OCI-LY7 (cell line): Measurements from ENCODE around the gene E2F2. TPM values are rescaled to one million over a fixed set of nuclear protein-coding genes. Genes with fewer than 3 reads are reported as not detected.

Source experiments
- Bru-seq: library from RNA; stranded (reverse); fragments of 400-500 nt; gene quantifications from one replicate; lab custom pipeline; 2021; lab: Mats Ljungman, UMichigan
- BruChase-seq, 2 experiments: library from RNA; stranded (reverse); fragments of 400-500 nt; gene quantifications; one replicate each; lab custom pipeline; 2021; lab: Mats Ljungman, UMichigan
- BruUV-seq: library from RNA; stranded (reverse); fragments of 400-500 nt; replicated peaks from 2 replicates; lab custom pipeline; 2021; lab: Mats Ljungman, UMichigan
- CTCF ChIA-PET: fragments of 300-600 bp; sonication (Branson Sonifier 250); formaldehyde crosslinking; loops from one replicate; lab custom pipeline; 2022; ENCODE audit warnings: antibody characterized with exemption; ENCODE audit not compliant: unreplicated experiment; lab: Charles Lee
- POLR2A ChIA-PET: fragments of 300-600 bp; sonication (Branson Sonifier 250); formaldehyde crosslinking; loops from one replicate; lab custom pipeline; 2022; ENCODE audit warnings: antibody characterized with exemption; lab: Charles Lee
- DNase-seq: peaks from one replicate; pipeline ENCODE4 v3.0.0-alpha.2; 2015; ENCODE audit warnings: low spot score
- H2AFZ ChIP-seq: fragments of 200-600 bp; sonication (generic), shearing (Covaris generic); 2 replicates; pipeline ENCODE4 v1.6.1; 2014; ENCODE audit warnings: mild to moderate bottlenecking, antibody characterized with exemption, low read length, moderate library complexity
- H3K27ac ChIP-seq: fragments of 200-600 bp; sonication (generic); 2 replicates; pipeline ENCODE4 v1.5.1; 2014; ENCODE audit warnings: mixed run types, low read depth, mild to moderate bottlenecking, moderate library complexity, low read length, inconsistent platforms; ENCODE audit not compliant: poor library complexity, severe bottlenecking
- H3K36me3 ChIP-seq: fragments of 200-600 bp; sonication (generic); 2 replicates; pipeline ENCODE4 v1.6.1; 2014; ENCODE audit warnings: mild to moderate bottlenecking, antibody characterized with exemption, low read length, moderate library complexity, mixed read lengths; ENCODE audit not compliant: insufficient read depth
- H3K4me1 ChIP-seq: fragments of 200-600 bp; sonication (generic); 2 replicates; pipeline ENCODE4 v1.5.1; 2014; ENCODE audit warnings: mild to moderate bottlenecking, low read length; ENCODE audit not compliant: insufficient read depth, poor library complexity, severe bottlenecking
- H3K4me2 ChIP-seq: fragments of 200-600 bp; sonication (generic); 2 replicates; pipeline ENCODE4 v1.6.1; 2014; ENCODE audit warnings: mild to moderate bottlenecking, low read length
- H3K4me3 ChIP-seq: fragments of 200-600 bp; sonication (generic); 2 replicates; pipeline ENCODE4 v1.5.1; 2014; ENCODE audit warnings: mild to moderate bottlenecking, low read depth, low read length; ENCODE audit not compliant: poor library complexity, severe bottlenecking
- H3K79me2 ChIP-seq: fragments of 200-600 bp; sonication (generic); 2 replicates; pipeline ENCODE4 v1.6.1; 2016; ENCODE audit warnings: low read depth, mild to moderate bottlenecking, low read length, moderate library complexity, mixed read lengths; ENCODE audit not compliant: insufficient read depth
- H3K9me2 ChIP-seq: fragments of 200-600 bp; sonication (generic); 2 replicates; pipeline ENCODE4 v1.6.1; 2016; ENCODE audit warnings: mild to moderate bottlenecking, low read length, mixed read lengths; ENCODE audit not compliant: insufficient read depth
- H3K9me3 ChIP-seq: fragments of 200-600 bp; sonication (generic); 2 replicates; pipeline ENCODE4 v1.6.1; 2014; ENCODE audit warnings: mild to moderate bottlenecking, mixed run types, low read length, mixed read lengths
- H4K20me1 ChIP-seq: fragments of 200-600 bp; sonication (generic); 2 replicates; pipeline ENCODE4 v1.6.1; 2014; ENCODE audit warnings: mild to moderate bottlenecking, antibody characterized with exemption, low read length, moderate library complexity, mixed read lengths; ENCODE audit not compliant: insufficient read depth
- CTCF ChIP-seq: fragments of 200-600 bp; sonication (generic); conservative IDR thresholded peaks from 2 replicates; pipeline ENCODE4 v1.5.1; 2014; ENCODE audit warnings: mild to moderate bottlenecking, antibody characterized with exemption, low read length, moderate library complexity, mixed read lengths
- EZH2phosphoT487 ChIP-seq: fragments of 200-600 bp; sonication (generic); IDR thresholded peaks from 2 replicates; pipeline ENCODE4 v1.6.1; 2018; ENCODE audit warnings: low read depth, borderline replicate concordance, mild to moderate bottlenecking, mixed run types, antibody characterized with exemption, low read length, moderate library complexity, mixed read lengths
- intact Hi-C: fragments of 100-400 bp; cut with micrococcal nuclease; formaldehyde crosslinking; loops from one replicate; pipeline ENCODE4 v1.10.0; 2022; ENCODE audit not compliant: unreplicated experiment
- long read RNA-seq: library from polyadenylated mRNA; stranded (forward); transcript quantifications from one replicate; pipeline ENCODE4 v2.0.0, GENCODE V29; 2022
- total RNA-seq, 2 experiments: library from RNA; depleted of rRNA in 1 of 2; stranded (reverse); fragments of >200 nt in 1 of 2; shearing (Covaris generic) in 1 of 2; gene quantifications; 2 replicates each; pipeline ENCODE4 v1.2.3, GENCODE V29; 2014 to 2022

E2F2 gene
- total RNA-seq (2014; rRNA removed; shearing (Covaris generic)): 176 and 203 TPM in 2 replicates
- 212 and 224 TPM in 2 replicates for total RNA-seq (2022)
- Bru-seq, nascent RNA: percentile 98 among the genes with signal in this experiment
- percentile 97 among the genes with signal in this experiment for BruChase-seq, experiment 1, labeled RNA remaining after a 6-hour chase
- percentile 98 among the genes with signal in this experiment for BruChase-seq, experiment 2, labeled RNA remaining after a 2-hour chase
- long read RNA-seq, full-length matches to known transcripts: 27 of 162 reads
- long read RNA-seq, partial matches to known transcripts: 18 of 162 reads
- long read RNA-seq, other reads (novel, unspliced or antisense): 117 of 162 reads

GRCh38 chr1:23530747-23531561, at the start of gene E2F2:
E2F2 (minus strand) TSS chr1:23531233; CDS start chr1:23530793, 440 bp downstream.
- H3K9me3 ChIP-seq: no peaks in the 10 kb centered on the region
- intact Hi-C loops: no loop called here
- H2AFZ ChIP-seq: no peak within 1 kb of the TSS
- no TSS peak for BruUV-seq
- H4K20me1 ChIP-seq: no peaks in the 10 kb centered on the region
- H3K9me2 ChIP-seq: no peaks in the 10 kb centered on the region
- POLR2A ChIA-PET: interaction anchor here (0.6 to 6.3 kb wide), 16 partner anchors 17 to 1288 kb away, joined by 3 to 35 read pairs (median 6); no protein-coding TSS in a partner anchor
- DNase-seq: peak; percentile 97
- H3K4me1 ChIP-seq: peaks cover 67% of the 10 kb centered on the region
- H3K36me3 ChIP-seq: peaks cover 50% of the 10 kb centered on the region
- H3K27ac ChIP-seq: peak within 1 kb of the TSS; percentile 98
- peak within 1 kb of the TSS; percentile 84 for H3K4me3 ChIP-seq
- H3K4me2 ChIP-seq: peak within 1 kb of the TSS; percentile 90
- H3K79me2 ChIP-seq: peaks cover 63% of the 10 kb centered on the region
- CTCF ChIA-PET: interaction anchor here (0.6 kb wide), 1 partner anchor 20 kb away, joined by 8 read pairs; no protein-coding TSS in a partner anchor
- no peak for TF ChIP-seq EZH2phosphoT487
- peak; percentile 60; the same call in 1 of the 2 replicates for TF ChIP-seq CTCF

- peaks cover 30% of the 10 kb centered on the region; the same call in 1 of the 2 replicates for H3K79me2 ChIP-seq
- no peak for DNase-seq
Measured at GRCh38 chr1:23578997-23579363, 47.9 kb upstream of the E2F2 start.

More at GRCh38 chr1:23578997-23579363, 47.9 kb upstream of the E2F2 start:
- BruUV-seq: no TSS peak
- no peaks in the 10 kb centered on the region for H4K20me1 ChIP-seq
- H3K27ac ChIP-seq: peak overlapping the region; percentile 97
- intact Hi-C loops: no loop called here
- no peaks in the 10 kb centered on the region for H3K9me3 ChIP-seq
- POLR2A ChIA-PET: interaction anchor here (1.0 to 12.3 kb wide), 5 partner anchors 12 to 48 kb away, joined by 5 to 261 read pairs (median 54); partner anchors contain the start of gene ID3
- CTCF ChIA-PET: no interaction called here
- H3K4me3 ChIP-seq: peak overlapping the region; percentile 69
- no peak for TF ChIP-seq EZH2phosphoT487
- no peak for TF ChIP-seq CTCF
- no peaks in the 10 kb centered on the region for H3K36me3 ChIP-seq
- H3K4me2 ChIP-seq: peak overlapping the region; percentile 95
- no peak overlapping the region for H2AFZ ChIP-seq
- no peaks in the 10 kb centered on the region for H3K9me2 ChIP-seq
- peaks cover 97% of the 10 kb centered on the region for H3K4me1 ChIP-seq
